H1 (cell line): ENCODE results near the gene LLPH. TPM values are rescaled to one million over a fixed set of nuclear protein-coding genes. Genes with fewer than 3 reads are reported as not detected.

Source experiments
- GTF2F1 ChIP-seq: IDR thresholded peaks from 2 replicates; pipeline ENCODE4 v1.6.1; 2012; ENCODE audit warnings: low read depth, low read length, improper control_type of control experiment, borderline replicate concordance
- SAP30 ChIP-seq: fragments of 300-600 bp; sonication (generic); IDR thresholded peaks from 2 replicates; pipeline ENCODE4 v1.7.1; 2012; ENCODE audit warnings: low read length, moderate library complexity, mild to moderate bottlenecking, inconsistent platforms; ENCODE audit not compliant: insufficient read depth, insufficient replicate concordance
- SP1 ChIP-seq: IDR thresholded peaks from 2 replicates; pipeline ENCODE4 v1.6.1; 2011; ENCODE audit warnings: low read depth, low read length
- SP4 ChIP-seq: IDR thresholded peaks from 2 replicates; pipeline ENCODE4 v1.6.1; 2012; ENCODE audit warnings: low read length, inconsistent platforms
- SUZ12 ChIP-seq: fragments of 200-600 bp; sonication (generic); IDR thresholded peaks from 2 replicates; pipeline ENCODE4 v1.6.1; 2012; ENCODE audit warnings: mild to moderate bottlenecking, inconsistent platforms, low read length, moderate library complexity, mixed read lengths
- TEAD4 ChIP-seq: IDR thresholded peaks from 2 replicates; pipeline ENCODE4 v1.6.1; 2012; ENCODE audit warnings: low read depth, low read length, inconsistent platforms, mixed read lengths
- polyA plus RNA-seq, 7 experiments: library from polyadenylated mRNA; depleted of rRNA in 3 of 7; stranded (reverse) in 5 of 7; unstranded in 2 of 7; fragments of >200 nt in 5 of 7; fragments of 200-250 nt in 2 of 7; gene quantifications; 1 replicate in 5 of 7; 2 replicates in 1 of 7; 4 replicates in 1 of 7; pipeline versions ENCODE4 v1.2.1 to v1.2.3, GENCODE V29; 2011 to 2013; ENCODE audit warnings: missing spikeins in 2 of 7, mixed read lengths in 2 of 7
- total RNA-seq: library from RNA; stranded (reverse); fragmentation: NEBNext Ultra II Directional; extraction: Animal tissue kit (Norgen Biotek cat#: 25700); gene quantifications from 2 replicates; pipeline ENCODE4 v1.2.1, GENCODE V29; 2021

Gene LLPH
- total and polyA plus RNA-seq, 2 of the 8 experiments (the other 6 are each of a cell fraction or from before 2014, with no cell fraction given), result 2.3 to 31.3 TPM

- no peak for TF ChIP-seq SUZ12
- TF ChIP-seq GTF2F1, result no peak
- TF ChIP-seq SP1, result no peak
- no peak for TF ChIP-seq TEAD4
- TF ChIP-seq SP4, result no peak
- no peak for TF ChIP-seq SAP30
Observed at GRCh38 chr12:66083766-66084165, 46.8 kb downstream of the LLPH start (continued).
